K562 (cell line): ENCODE measurements around the gene OR5AU1. TPM values are rescaled to one million over a fixed set of nuclear protein-coding genes. Genes with fewer than 3 reads are reported as not detected.

Experiments used
- ATAC-seq: fragments of 200-7000 bp; cut with Tn5 transposase; 3 replicates; pipeline ENCODE4 v1.9.1; 2020; ENCODE audit warnings: moderate library complexity
- BruUV-seq: library from RNA; stranded (reverse); fragments of 400-500 nt; replicated peaks from 2 replicates; lab custom pipeline; 2021; lab: Mats Ljungman, UMichigan
- CTCF ChIA-PET: fragments of 300-600 bp; formaldehyde crosslinking; extraction: SDS; loops from one replicate; lab custom pipeline; 2021; ENCODE audit warnings: low intra/inter-chr PET ratio; lab: Yijun Ruan, JAX
- POLR2A ChIA-PET: fragments of 300-600, 350-650 bp; sonication (Branson Sonifier 250); formaldehyde crosslinking; extraction: SDS; loops from one replicate; lab custom pipeline; 2021; ENCODE audit warnings: antibody characterized with exemption, inconsistent platforms; lab: Yijun Ruan, JAX
- DNase-seq, 4 experiments: peaks; one replicate each; pipeline versions ENCODE4 v3.0.0 to v3.0.0-alpha.2; 2011 to 2018; ENCODE audit warnings: low spot score in 3 of 4, mixed read lengths in 3 of 4; ENCODE audit errors: extremely low read depth in 1 of 4
- FAIRE-seq: peaks from 2 replicates; lab custom pipeline; 2011; peaks lifted over from hg19 to GRCh38; lab: Jason Lieb, UNC
- H2AFZ ChIP-seq: 2 replicates; pipeline ENCODE4 v1.6.0; 2011; ENCODE audit warnings: low read depth, low read length, control low read depth, inconsistent platforms
- H3K27ac ChIP-seq: fragments of 200-600 bp; 3 replicates; pipeline ENCODE4 v1.8.0; 2011; ENCODE audit warnings: low read depth, mild to moderate bottlenecking, control low read depth, inconsistent platforms, low read length, moderate library complexity, mixed read lengths; ENCODE audit errors: extremely low read depth
- H3K27me3 ChIP-seq, 2 experiments: fragments of 300-600 bp in 1 of 2; 2 replicates in 1 of 2; 3 replicates in 1 of 2; pipeline versions ENCODE4 v1.6.0 to v1.8.0; 2011; ENCODE audit warnings: inconsistent platforms in 2 of 2, low read length in 2 of 2, mild to moderate bottlenecking in 1 of 2, mixed read lengths in 1 of 2, moderate library complexity in 1 of 2; ENCODE audit not compliant: control insufficient read depth in 2 of 2, insufficient read depth in 2 of 2
- H3K36me3 ChIP-seq: fragments of 300-600 bp; 3 replicates; pipeline ENCODE4 v1.8.0; 2011; ENCODE audit warnings: mild to moderate bottlenecking, low read length, inconsistent platforms; ENCODE audit not compliant: control insufficient read depth, insufficient read depth
- H3K4me1 ChIP-seq, 2 experiments: fragments of 200-600 bp in 1 of 2; replicated peaks in 1 of 2; 2 replicates in 1 of 2; 3 replicates in 1 of 2; pipeline versions ENCODE4 v1.5.1 to v1.8.0; 2011; ENCODE audit warnings: inconsistent platforms in 2 of 2, low read length in 2 of 2, mild to moderate bottlenecking in 1 of 2, mixed read lengths in 1 of 2, moderate library complexity in 1 of 2; ENCODE audit not compliant: control insufficient read depth in 2 of 2, insufficient read depth in 2 of 2
- H3K4me2 ChIP-seq: 2 replicates; pipeline ENCODE4 v1.6.1; 2011; ENCODE audit warnings: low read length, control low read depth, inconsistent platforms, mixed read lengths; ENCODE audit not compliant: insufficient read depth
- H3K4me3 ChIP-seq: fragments of 200-600 bp; sonication (generic), shearing (Covaris generic); 2 replicates; pipeline ENCODE4 v1.5.1; 2016; ENCODE audit warnings: control low read depth, inconsistent platforms
- H3K79me2 ChIP-seq: fragments of 200-600 bp; 3 replicates; pipeline ENCODE4 v1.8.0; 2011; ENCODE audit warnings: low read length, inconsistent platforms; ENCODE audit not compliant: control insufficient read depth, insufficient read depth
- H3K9ac ChIP-seq, 2 experiments: 2 replicates each; pipeline versions ENCODE4 v1.6.0 to v1.6.1; 2011; ENCODE audit warnings: low read depth in 2 of 2, low read length in 2 of 2, control low read depth in 1 of 2, inconsistent platforms in 1 of 2, mild to moderate bottlenecking in 1 of 2, mixed read lengths in 1 of 2; ENCODE audit not compliant: insufficient read depth in 1 of 2
- H3K9me1 ChIP-seq: one replicate; pipeline ENCODE4 v1.6.0; 2011; ENCODE audit warnings: inconsistent platforms, mild to moderate bottlenecking, low read length, moderate library complexity; ENCODE audit not compliant: control insufficient read depth, insufficient read depth
- H3K9me3 ChIP-seq: replicated peaks from 2 replicates; pipeline ENCODE4 v1.5.1; 2011; ENCODE audit warnings: low read depth, low read length, inconsistent platforms; ENCODE audit not compliant: control insufficient read depth, insufficient read depth
- H4K20me1 ChIP-seq: replicated peaks from 2 replicates; pipeline ENCODE4 v1.6.1; 2011; ENCODE audit warnings: low read length, inconsistent platforms, mixed read lengths; ENCODE audit not compliant: control insufficient read depth, insufficient read depth
- BRD4 ChIP-seq: fragments of 200-600 bp; sonication (generic); IDR thresholded peaks from 2 replicates; pipeline ENCODE4 v1.6.1; 2017; ENCODE audit warnings: inconsistent platforms
- ESRRB ChIP-seq: fragments of 250-450 bp; sonication (Bioruptor Pico); IDR thresholded peaks from 2 replicates; pipeline ENCODE4 v1.5.0; 2020; ENCODE audit warnings: mild to moderate bottlenecking, moderate library complexity, borderline replicate concordance
- GATA2 ChIP-seq: sonication (generic); formaldehyde crosslinking; IDR thresholded peaks from 2 replicates; pipeline ENCODE4 v1.4.0; 2020; ENCODE audit warnings: mild to moderate bottlenecking, missing genetic modification reagents
- NCOA6 ChIP-seq: fragments of 450-650 bp; IDR thresholded peaks from 2 replicates; pipeline ENCODE4 v1.6.1; 2017; ENCODE audit warnings: mild to moderate bottlenecking
- POLR2H ChIP-seq: IDR thresholded peaks from 2 replicates; pipeline ENCODE4 v1.6.1; 2016; ENCODE audit warnings: missing genetic modification characterization, low read depth, mild to moderate bottlenecking, control low read depth, missing compliant biosample characterization, moderate library complexity
- ZBTB49 ChIP-seq: sonication (generic); formaldehyde crosslinking; IDR thresholded peaks from 2 replicates; pipeline ENCODE4 v1.8.0; 2022; ENCODE audit warnings: missing genetic modification reagents, mild to moderate bottlenecking, borderline replicate concordance
- ZNF239 ChIP-seq: fragments of 250-450 bp; sonication (Bioruptor Pico); IDR thresholded peaks from 2 replicates; pipeline ENCODE4 v1.4.0; 2020; ENCODE audit warnings: mild to moderate bottlenecking
- ZNF785 ChIP-seq: fragments of 250-450 bp; sonication (Bioruptor Pico); IDR thresholded peaks from 2 replicates; pipeline ENCODE4 v1.4.0; 2020; ENCODE audit warnings: mild to moderate bottlenecking
- WGBS: fragments of 100-300 bp; shearing (Covaris generic); methylation state at CpG from one replicate; pipeline ENCODE4 v1.1.6; 2016; ENCODE audit warnings: low coverage, mixed read lengths; ENCODE audit not compliant: insufficient coverage; ENCODE audit errors: missing lambda C conversion rate; 5-methylcytosine and 5-hydroxymethylcytosine counted together
- in situ Hi-C: fragments of 300-500 bp; cut with MboI; formaldehyde crosslinking; loops from 4 replicates; pipeline ENCODE4 v1.15.0; 2018; ENCODE audit warnings: inconsistent platforms, mixed read lengths
- intact Hi-C: fragments of 100-400 bp; cut with micrococcal nuclease; formaldehyde crosslinking; loops from 2 replicates; pipeline ENCODE4 v1.14.2; 2022
- polyA plus RNA-seq, 8 experiments: library from polyadenylated mRNA; depleted of rRNA in 4 of 8; stranded (reverse) in 5 of 8; unstranded in 3 of 8; fragments of >200 nt; fragmentation: Nextera tagmentation in 2 of 8; fragmentation: Illumina TruSeq in 1 of 8; extraction: Ambion mirVana in 2 of 8; extraction: Trizol in 1 of 8; gene quantifications; 2 replicates each; pipeline versions ENCODE4 v1.2.1 to v1.2.3, GENCODE V29; 2011 to 2014; ENCODE audit warnings: inconsistent platforms in 1 of 8, missing spikeins in 1 of 8
- total RNA-seq, 7 experiments: library from RNA; depleted of rRNA in 6 of 7; stranded (reverse); fragments of >200 nt in 6 of 7; fragmentation: Illumina TruSeq in 2 of 7; extraction: Trizol in 2 of 7; gene quantifications; 2 replicates each; pipeline versions ENCODE4 v1.2.1 to v1.2.3, GENCODE V29; 2011 to 2021; ENCODE audit warnings: low replicate concordance in 1 of 7
- TF ChIP-seq, protein P1 (sequence below): fragments of 450-650 bp; formaldehyde crosslinking; IDR thresholded peaks from 2 replicates; pipeline ENCODE4 v1.4.0; 2022; ENCODE audit warnings: mild to moderate bottlenecking, moderate library complexity

OR5AU1 gene
- total and polyA plus RNA-seq, 9 of the 15 experiments (the other 6 are each of a cell fraction or from before 2014, with no cell fraction given), result not detected

DNA sequence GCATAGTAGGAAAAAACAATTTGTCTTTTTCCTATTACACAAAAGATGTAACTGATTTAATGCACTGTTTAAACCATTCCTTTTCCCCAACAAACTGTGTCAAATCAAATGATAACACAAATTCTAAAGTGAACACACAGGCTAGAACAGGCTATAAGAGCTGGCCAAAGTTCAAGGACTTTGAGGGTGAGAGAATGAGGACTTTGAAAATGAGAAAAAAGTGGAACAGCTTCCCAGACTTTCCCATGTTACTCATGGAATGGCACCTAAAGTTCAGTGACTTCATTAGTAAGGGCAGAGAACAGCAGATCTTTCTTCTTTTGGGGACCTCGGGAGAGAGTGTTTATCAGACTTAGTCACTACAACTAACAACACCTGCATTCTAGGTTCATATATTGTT lies 32.4 kb downstream of the OR5AU1 start:
- CTCF ChIA-PET, result no interaction called here
- no peak overlapping the region; the same call in 1 of the 2 replicates for H2AFZ ChIP-seq
- TF ChIP-seq GATA2 (CRISPR knock-in tag), result no peak
- no peak for TF ChIP-seq NCOA6
- TF ChIP-seq, protein P1, sequence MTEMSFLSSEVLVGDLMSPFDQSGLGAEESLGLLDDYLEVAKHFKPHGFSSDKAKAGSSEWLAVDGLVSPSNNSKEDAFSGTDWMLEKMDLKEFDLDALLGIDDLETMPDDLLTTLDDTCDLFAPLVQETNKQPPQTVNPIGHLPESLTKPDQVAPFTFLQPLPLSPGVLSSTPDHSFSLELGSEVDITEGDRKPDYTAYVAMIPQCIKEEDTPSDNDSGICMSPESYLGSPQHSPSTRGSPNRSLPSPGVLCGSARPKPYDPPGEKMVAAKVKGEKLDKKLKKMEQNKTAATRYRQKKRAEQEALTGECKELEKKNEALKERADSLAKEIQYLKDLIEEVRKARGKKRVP (CRISPR knock-in tag), result no peak
- no peak for TF ChIP-seq ZBTB49 (CRISPR knock-in tag)
- TF ChIP-seq BRD4, result no peak
- TF ChIP-seq ESRRB (CRISPR knock-in tag), result no peak
- no peak for TF ChIP-seq POLR2H (tag)
- no peak for TF ChIP-seq ZNF785 (CRISPR knock-in tag)
- TF ChIP-seq ZNF239, result no peak
- in situ Hi-C loops, result no loop called here
- FAIRE-seq (no peak), DNase-seq (no peak), ATAC-seq (no peak)
- no peaks in the 10 kb centered on the region for H3K36me3 ChIP-seq
- no TSS peak for BruUV-seq
- no peaks in the 10 kb centered on the region; a peak in 1 of 5 replicates for H3K4me1 ChIP-seq
- H4K20me1 ChIP-seq, result no peaks in the 10 kb centered on the region
- H3K4me2 ChIP-seq, result no peak overlapping the region
- no peaks in the 10 kb centered on the region for H3K79me2 ChIP-seq
- 18% methylated on average over 1 of the region's 1 CpG for WGBS
- no peaks in the 10 kb centered on the region for H3K9me1 ChIP-seq
- H3K27ac ChIP-seq, result no peak overlapping the region
- intact Hi-C loops, result no loop called here
- H3K27me3 ChIP-seq, result no peaks in the 10 kb centered on the region
- POLR2A ChIA-PET, result interaction anchor here (1.3 kb wide), 1 partner anchor 23 kb away, joined by 4 read pairs; no protein-coding TSS in a partner anchor
- no peak overlapping the region for H3K4me3 ChIP-seq
- no peaks in the 10 kb centered on the region for H3K9me3 ChIP-seq
- no peak overlapping the region for H3K9ac ChIP-seq
